Subcutaneous adipose tissue (tissue), 4 donors: ENCODE data around the gene MTURN. TPM values are rescaled to one million over a fixed set of nuclear protein-coding genes. Genes with fewer than 3 reads are reported as not detected.

Source experiments
- CTCF ChIP-seq: fragments of 450-650 bp; IDR thresholded peaks from one replicate; pipeline ENCODE4 v1.5.1; 2016; ENCODE audit warnings: low read depth, mild to moderate bottlenecking, control low read depth, antibody characterized with exemption, moderate library complexity
- total RNA-seq, 4 donors: library from RNA; depleted of rRNA; stranded (reverse); fragments of >200 nt; gene quantifications; one replicate each; pipeline ENCODE4 v1.1.0, GENCODE V29; 2016

Gene MTURN
- total RNA-seq, 4 donors from 2014 or later = 158 to 422 (median 252) TPM

GRCh38 chr7:30116771-30117170 is 18.0 kb upstream of the MTURN start:
- no peak for TF ChIP-seq CTCF

- no peak for TF ChIP-seq CTCF
Observed at GRCh38 chr7:30117896-30118295, 16.9 kb upstream of the MTURN start.

GRCh38 chr7:30119890-30120577 is 14.8 kb upstream of the MTURN start:
- TF ChIP-seq CTCF = no peak

GRCh38 chr7:30133736-30134610 is 813 bp upstream of the MTURN start:
- TF ChIP-seq CTCF = no peak

- no peak for TF ChIP-seq CTCF
Observed at GRCh38 chr7:30135301-30136116, 723 bp downstream of the MTURN start.

- no peak for TF ChIP-seq CTCF
Observed at GRCh38 chr7:30136117-30136731, 1.4 kb downstream of the MTURN start.
